HepG2 (cell line): ENCODE measurements around the gene MEA1. TPM values are rescaled to one million over a fixed set of nuclear protein-coding genes. Genes with fewer than 3 reads are reported as not detected.

Experiments used
- CEBPZ ChIP-seq: IDR thresholded peaks from 2 replicates; pipeline ENCODE4 v1.6.1; 2012; ENCODE audit warnings: low read length, improper control_type of control experiment
- HNF1B ChIP-seq: sonication (generic); formaldehyde crosslinking; IDR thresholded peaks from 2 replicates; pipeline ENCODE4 v1.5.1; 2020; ENCODE audit warnings: mild to moderate bottlenecking, moderate library complexity, missing genetic modification reagents
- KIAA2018 ChIP-seq: sonication (generic); formaldehyde crosslinking; IDR thresholded peaks from 2 replicates; pipeline ENCODE4 v1.5.0; 2020; ENCODE audit warnings: mild to moderate bottlenecking, missing genetic modification reagents, borderline replicate concordance
- SRSF1 ChIP-seq: fragments of 200-400 bp; formaldehyde crosslinking; optimal IDR thresholded peaks from 2 replicates; pipeline ENCODE3; 2017; ENCODE audit warnings: mild to moderate bottlenecking, low read depth, low read length, moderate library complexity
- XRCC5 ChIP-seq: fragments of 200-400 bp; formaldehyde crosslinking; optimal IDR thresholded peaks from 2 replicates; pipeline ENCODE3; 2017; ENCODE audit warnings: mild to moderate bottlenecking, low read length
- ZNF121 ChIP-seq: sonication (generic); formaldehyde crosslinking; IDR thresholded peaks from 2 replicates; pipeline ENCODE4 v1.5.0; 2020; ENCODE audit warnings: mild to moderate bottlenecking, missing genetic modification reagents
- ZNF263 ChIP-seq: sonication (generic); formaldehyde crosslinking; IDR thresholded peaks from 2 replicates; pipeline ENCODE4 v1.4.0; 2020; ENCODE audit warnings: missing genetic modification reagents
- ZNF274 ChIP-seq: sonication (generic); formaldehyde crosslinking; IDR thresholded peaks from 2 replicates; pipeline ENCODE4 v1.5.1; 2020; ENCODE audit warnings: mild to moderate bottlenecking, missing genetic modification reagents
- ZNF605 ChIP-seq: sonication (generic); formaldehyde crosslinking; IDR thresholded peaks from 2 replicates; pipeline ENCODE4 v1.8.0; 2022; ENCODE audit warnings: mild to moderate bottlenecking, missing genetic modification reagents
- ZNF615 ChIP-seq: sonication (generic); formaldehyde crosslinking; IDR thresholded peaks from 2 replicates; pipeline ENCODE4 v1.5.0; 2020; ENCODE audit warnings: mild to moderate bottlenecking, missing genetic modification reagents, borderline replicate concordance
- ZNF792 ChIP-seq: IDR thresholded peaks from 2 replicates; pipeline ENCODE4 v1.6.1; 2016
- polyA plus RNA-seq, 8 experiments: library from polyadenylated mRNA; depleted of rRNA in 3 of 8; stranded (reverse) in 7 of 8; unstranded in 1 of 8; fragments of >200 nt; fragmentation: Illumina TruSeq in 4 of 8; extraction: Trizol in 4 of 8; gene quantifications; 2 replicates each; pipeline versions ENCODE4 v1.2.1 to v1.2.3, GENCODE V29; 2011 to 2016; ENCODE audit warnings: low read depth in 4 of 8, missing spikeins in 1 of 8, mixed read lengths in 1 of 8; ENCODE audit not compliant: insufficient read depth in 1 of 8
- total RNA-seq, 5 experiments: library from RNA; depleted of rRNA; stranded (reverse); fragments of >200 nt; fragmentation: Illumina TruSeq; extraction: Trizol; gene quantifications; 2 replicates each; pipeline ENCODE4 v1.2.3, GENCODE V29; 2016; ENCODE audit warnings: low read depth in 1 of 5

The MEA1 gene
- total and polyA plus RNA-seq, 2 of the 13 experiments (the other 11 are each of a cell fraction or from before 2014, with no cell fraction given), result 75.6 to 86.2 TPM

DNA sequence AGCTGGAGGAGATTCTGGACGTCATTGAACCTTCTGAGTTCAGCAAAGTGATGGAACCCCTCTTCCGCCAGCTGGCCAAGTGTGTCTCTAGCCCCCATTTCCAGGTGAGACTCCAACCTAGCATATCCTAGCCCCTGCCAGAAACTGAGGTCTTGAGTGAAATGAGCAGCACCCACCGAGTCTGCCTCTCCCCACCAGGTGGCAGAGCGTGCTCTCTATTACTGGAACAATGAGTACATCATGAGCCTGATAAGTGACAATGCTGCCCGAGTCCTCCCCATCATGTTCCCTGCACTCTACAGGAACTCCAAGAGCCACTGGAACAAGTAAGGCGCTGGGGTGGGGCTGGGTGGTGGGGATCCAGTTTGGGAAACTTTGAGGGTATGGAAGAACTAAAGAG is 4.6 kb downstream of the MEA1 start (continued):
- no peak for TF ChIP-seq KIAA2018
- TF ChIP-seq HNF1B (CRISPR knock-in tag), result peak; percentile 26; the same call in 1 of the 2 replicates
- no peak for TF ChIP-seq ZNF792 (CRISPR knock-in tag)
- TF ChIP-seq SRSF1, result no peak
- TF ChIP-seq CEBPZ, result no peak
- peak; percentile 33 for TF ChIP-seq XRCC5
- 0 out of 2 replicates have a peak, but pooled peaks have one; percentile 43 for TF ChIP-seq ZNF605 (CRISPR knock-in tag)
- TF ChIP-seq ZNF274 (CRISPR knock-in tag), result no peak
- no peak for TF ChIP-seq ZNF121
- peak; percentile 75 for TF ChIP-seq ZNF263 (CRISPR knock-in tag)
- 0 out of 2 replicates have a peak, but pooled peaks have one; percentile 44 for TF ChIP-seq ZNF615
- TF ChIP-seq, all 625 proteins: peak for 10
